HG03520 (cell line): ENCODE data around the gene ARL13A.
A peak's percentile ranks its signal among the peaks of the same experiment; 100 is the strongest.
"Not testable (repeated sequence)": the region's sequence is repeated elsewhere in the genome, so short reads cannot be mapped to it uniquely, and the experiment has no call there.

Experiments used
- ATAC-seq: cut with Tn5 transposase; IDR thresholded peaks from one replicate; pipeline ENCODE4 v1.9.1; 2021; ENCODE audit warnings: mild to moderate bottlenecking, moderate library complexity; ENCODE audit not compliant: unreplicated experiment

Gene ARL13A

DNA sequence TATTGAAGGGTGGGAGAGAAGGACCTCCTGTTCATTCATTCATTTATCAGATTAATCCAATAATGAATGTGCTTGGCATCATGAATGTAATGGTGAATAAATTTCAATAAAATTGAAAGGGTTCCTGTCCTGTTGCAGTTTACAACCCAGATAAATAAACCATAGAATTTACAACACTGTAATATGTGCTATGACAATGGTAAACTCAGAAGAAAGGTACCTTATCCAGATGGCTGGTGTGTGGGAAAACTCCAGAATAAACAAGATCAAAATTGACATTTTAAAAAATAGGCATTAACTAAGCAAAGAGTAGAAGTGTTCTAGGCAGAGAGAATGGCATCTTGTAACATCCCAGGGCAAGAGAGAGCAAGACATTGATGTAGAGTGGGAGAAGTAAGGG lies 15.3 kb downstream of the ARL13A start:
- no peak for ATAC-seq

GRCh38 chrX:100990139-100990538 lies 20.6 kb downstream of the ARL13A start:
- no peak for ATAC-seq

GRCh38 chrX:100994352-100995281 lies 25.1 kb downstream of the ARL13A start:
- peak; percentile 92 for ATAC-seq

- ATAC-seq, result no peak
Measured at GRCh38 chrX:100995469-100995868, 26.0 kb downstream of the ARL13A start.

GRCh38 chrX:100999451-100999850 lies 29.9 kb downstream of the ARL13A start:
- ATAC-seq, result no peak

DNA sequence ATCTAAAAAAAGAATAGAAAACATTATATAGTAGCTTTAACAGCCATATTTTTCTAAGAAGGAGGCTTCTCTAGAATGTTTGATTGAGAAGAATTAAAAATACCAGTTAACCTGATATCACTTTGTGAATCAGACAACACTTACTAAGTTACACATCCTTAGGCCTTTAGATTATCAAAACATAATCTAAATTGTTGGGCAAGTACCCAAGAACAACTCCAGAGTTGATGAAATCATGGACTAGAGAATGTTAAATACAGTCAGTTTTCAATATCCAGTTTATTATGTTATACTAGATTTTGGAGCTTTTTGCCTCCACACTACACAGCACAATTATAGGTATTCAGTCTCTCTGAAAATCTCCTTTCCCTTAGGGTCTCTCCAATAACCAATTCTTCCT lies 39.6 kb downstream of the ARL13A start:
- no peak for ATAC-seq

- not testable (repeated sequence) for ATAC-seq
Measured at GRCh38 chrX:101012031-101012430, 42.5 kb downstream of the ARL13A start.

DNA sequence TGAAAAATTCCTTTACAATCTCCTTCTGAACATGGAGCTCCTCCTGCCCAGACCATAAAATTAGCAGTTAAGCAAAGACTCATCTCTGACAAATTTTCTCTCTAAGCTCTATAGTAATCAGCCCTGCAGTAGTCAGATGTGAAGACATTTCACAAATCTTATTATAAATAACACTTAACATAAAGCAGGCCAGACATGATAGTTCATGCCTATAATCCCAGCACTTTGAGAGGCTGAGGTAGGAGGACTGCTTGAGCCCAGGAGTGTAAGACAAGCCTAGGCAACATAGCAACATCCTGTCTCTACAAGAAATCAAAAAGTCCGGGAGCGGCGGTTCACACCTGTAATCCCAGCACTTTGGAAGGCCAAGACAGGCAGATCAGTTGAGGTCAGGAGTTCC lies 52.5 kb downstream of the ARL13A start:
- ATAC-seq, result no peak

GRCh38 chrX:101025126-101025525 lies 55.6 kb downstream of the ARL13A start:
- no peak for ATAC-seq

- ATAC-seq, result no peak
Measured at GRCh38 chrX:101028562-101028961, 59.1 kb downstream of the ARL13A start.

DNA sequence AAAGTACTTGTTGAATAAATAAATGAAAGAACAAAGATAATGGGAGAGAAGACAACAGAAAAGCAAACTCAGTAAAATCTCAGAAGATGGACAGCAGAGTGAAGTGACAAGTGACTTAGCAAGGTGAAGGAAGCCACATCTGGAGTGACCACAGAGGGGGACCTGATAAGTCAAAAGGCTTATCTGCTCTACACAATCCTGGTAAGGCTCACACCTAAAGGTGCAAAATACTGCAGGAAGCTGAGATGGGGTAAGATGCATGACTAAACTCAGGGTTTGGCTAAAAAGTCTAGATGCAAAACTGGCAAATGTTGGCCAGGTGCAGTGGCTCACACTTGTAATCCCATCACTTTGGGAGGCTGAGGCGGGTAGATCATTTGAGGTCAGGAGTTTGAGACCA lies 60.2 kb downstream of the ARL13A start:
- no peak for ATAC-seq

DNA sequence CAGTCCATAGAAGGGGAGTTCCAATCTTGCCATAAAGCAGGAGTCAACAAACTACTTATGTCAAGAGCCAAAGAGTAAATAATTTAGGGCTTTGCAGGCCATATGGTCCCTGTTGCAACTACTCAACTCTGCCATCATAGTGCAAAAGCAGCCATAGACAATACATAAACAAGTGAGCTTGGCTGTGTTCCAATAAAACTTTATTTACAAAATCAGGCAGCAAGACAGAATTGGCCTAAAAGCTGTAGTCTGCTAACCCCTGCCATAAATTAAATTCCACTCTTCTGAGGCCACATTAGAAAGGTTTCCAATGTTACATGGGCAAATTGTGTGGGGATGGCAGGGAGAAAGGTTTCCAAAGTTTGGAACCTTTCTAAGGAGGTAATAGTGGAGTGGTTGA lies 67.7 kb downstream of the ARL13A start:
- ATAC-seq, result no peak

DNA sequence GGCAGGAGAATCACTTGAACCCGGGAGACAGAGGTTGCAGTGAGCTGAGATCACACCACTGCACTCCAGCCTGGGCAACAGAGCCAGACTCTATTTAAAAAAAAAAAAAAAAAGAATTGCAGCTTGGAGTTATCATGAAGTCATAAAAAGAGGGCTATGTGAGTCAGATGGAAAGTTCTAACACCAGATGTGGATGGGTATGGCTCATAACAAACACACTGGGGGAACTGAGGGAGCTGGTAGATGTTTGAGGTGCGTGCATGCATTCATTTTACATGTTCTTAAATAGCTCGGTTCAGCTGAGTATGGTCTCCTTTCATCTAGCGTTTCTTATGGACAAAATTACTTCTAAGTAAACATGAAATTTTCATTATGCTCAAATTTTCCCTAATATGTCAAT lies 70.7 kb downstream of the ARL13A start:
- no peak for ATAC-seq
